Sigmoid colon (tissue), 4 donors: ENCODE measurements around the gene MRC1.

Source experiments
- EP300 ChIP-seq, 4 donors: sonication (generic); formaldehyde crosslinking; IDR thresholded peaks; one replicate each; pipeline ENCODE4 v1.6.1; 2017; ENCODE audit warnings: antibody characterized with exemption in 4 of 4
- POLR2AphosphoS5 ChIP-seq, 4 donors: sonication (generic); formaldehyde crosslinking; IDR thresholded peaks; one replicate each; pipeline ENCODE4 v1.6.1; 2017; ENCODE audit warnings: antibody characterized with exemption in 4 of 4
- TF ChIP-seq, protein P1 (sequence below), 4 experiments: fragments of 450-650 bp in 3 of 4; fragments of 200-600 bp in 1 of 4; IDR thresholded peaks; one replicate each; pipeline ENCODE4 v1.5.1; 2016 to 2019; ENCODE audit warnings: antibody characterized with exemption in 4 of 4, mild to moderate bottlenecking in 3 of 4, moderate library complexity in 2 of 4

DNA sequence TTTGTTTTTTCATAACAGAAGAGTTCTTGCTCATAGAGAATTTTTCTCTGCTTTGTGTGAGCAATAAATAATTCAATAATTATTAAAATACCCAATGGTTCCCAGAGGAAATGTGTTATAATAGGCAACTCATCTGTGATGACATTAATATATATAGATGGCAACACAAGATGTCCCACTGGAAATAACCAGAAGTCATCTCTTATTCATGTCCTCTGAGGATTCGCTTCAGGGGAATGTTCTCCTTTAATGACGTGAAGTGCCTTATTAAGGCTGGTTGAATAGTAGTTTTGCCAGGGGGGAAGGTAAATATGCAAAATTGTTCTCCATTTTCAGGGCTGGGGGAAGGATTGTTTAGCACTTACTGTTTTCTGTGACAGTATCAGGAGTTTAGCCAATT lies 145.7 kb downstream of the MRC1 start:
- no peak for TF ChIP-seq POLR2AphosphoS5 (IDR thresholded peaks at IDR 0.05)
- TF ChIP-seq, protein P1, sequence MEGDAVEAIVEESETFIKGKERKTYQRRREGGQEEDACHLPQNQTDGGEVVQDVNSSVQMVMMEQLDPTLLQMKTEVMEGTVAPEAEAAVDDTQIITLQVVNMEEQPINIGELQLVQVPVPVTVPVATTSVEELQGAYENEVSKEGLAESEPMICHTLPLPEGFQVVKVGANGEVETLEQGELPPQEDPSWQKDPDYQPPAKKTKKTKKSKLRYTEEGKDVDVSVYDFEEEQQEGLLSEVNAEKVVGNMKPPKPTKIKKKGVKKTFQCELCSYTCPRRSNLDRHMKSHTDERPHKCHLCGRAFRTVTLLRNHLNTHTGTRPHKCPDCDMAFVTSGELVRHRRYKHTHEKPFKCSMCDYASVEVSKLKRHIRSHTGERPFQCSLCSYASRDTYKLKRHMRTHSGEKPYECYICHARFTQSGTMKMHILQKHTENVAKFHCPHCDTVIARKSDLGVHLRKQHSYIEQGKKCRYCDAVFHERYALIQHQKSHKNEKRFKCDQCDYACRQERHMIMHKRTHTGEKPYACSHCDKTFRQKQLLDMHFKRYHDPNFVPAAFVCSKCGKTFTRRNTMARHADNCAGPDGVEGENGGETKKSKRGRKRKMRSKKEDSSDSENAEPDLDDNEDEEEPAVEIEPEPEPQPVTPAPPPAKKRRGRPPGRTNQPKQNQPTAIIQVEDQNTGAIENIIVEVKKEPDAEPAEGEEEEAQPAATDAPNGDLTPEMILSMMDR (IDR thresholded peaks at IDR 0.05) = no peak
- no peak for TF ChIP-seq EP300 (IDR thresholded peaks at IDR 0.05)
